ENCODE measurements around the gene ABCC12. TPM values are rescaled to one million over a fixed set of nuclear protein-coding genes. Genes with fewer than 3 reads are reported as not detected.
"Not testable (repeated sequence)": the region's sequence is repeated elsewhere in the genome, so short reads cannot be mapped to it uniquely, and the experiment has no call there.

The ABCC12 gene
- total RNA-seq, 3 donors from 2014 or later, result not detected

GRCh38 chr16:48180868-48181480, 25.2 kb upstream of the ABCC12 start:
- Mint-ChIP-seq H3K9me3 (no peaks in the 10 kb centered on the region), H3K4me3 (no peak overlapping the region), H3K27me3 (ENCODE audit: low read depth) (peaks cover 12% of the 10 kb centered on the region), H3K36me3 (ENCODE audit: insufficient read depth) (no peaks in the 10 kb centered on the region), H3K4me1 (ENCODE audit: low read depth) (no peaks in the 10 kb centered on the region)
- DNase-seq (no peak), ATAC-seq (no peak)

GRCh38 chr16:48176635-48177408, 21.0 kb upstream of the ABCC12 start:
- no peaks in the 10 kb centered on the region for H3K9me3 Mint-ChIP-seq

GRCh38 chr16:48173889-48174288, 18.1 kb upstream of the ABCC12 start:
- H3K4me1 Mint-ChIP-seq (ENCODE audit: low read depth), result no peaks in the 10 kb centered on the region
- H3K4me3 Mint-ChIP-seq, result no peak overlapping the region
- H3K27me3 Mint-ChIP-seq (ENCODE audit: low read depth), result peaks cover 17% of the 10 kb centered on the region
- H3K36me3 Mint-ChIP-seq (ENCODE audit: insufficient read depth), result no peaks in the 10 kb centered on the region
- DNase-seq, result no peak
- no peaks in the 10 kb centered on the region for H3K9me3 Mint-ChIP-seq
- no peak for ATAC-seq

More at GRCh38 chr16:48176635-48177408, 21.0 kb upstream of the ABCC12 start:
- H3K27me3 Mint-ChIP-seq (ENCODE audit: low read depth), result peaks cover 17% of the 10 kb centered on the region
- no peak overlapping the region for H3K4me3 Mint-ChIP-seq
- ATAC-seq, result no peak
- no peaks in the 10 kb centered on the region for H3K36me3 Mint-ChIP-seq (ENCODE audit: insufficient read depth)
- H3K4me1 Mint-ChIP-seq (ENCODE audit: low read depth), result no peaks in the 10 kb centered on the region
- no peak for DNase-seq

GRCh38 chr16:48172682-48173081, 16.9 kb upstream of the ABCC12 start:
- ATAC-seq, result no peak
- H3K36me3 Mint-ChIP-seq (ENCODE audit: insufficient read depth), result no peaks in the 10 kb centered on the region
- no peaks in the 10 kb centered on the region for H3K9me3 Mint-ChIP-seq
- peaks cover 14% of the 10 kb centered on the region for H3K27me3 Mint-ChIP-seq (ENCODE audit: low read depth)
- H3K4me1 Mint-ChIP-seq (ENCODE audit: low read depth), result no peaks in the 10 kb centered on the region
- no peak for DNase-seq
- no peak overlapping the region for H3K4me3 Mint-ChIP-seq

- DNase-seq, result no peak
Measured at GRCh38 chr16:48169896-48170295, 14.1 kb upstream of the ABCC12 start.

GRCh38 chr16:48168075-48168474, 12.3 kb upstream of the ABCC12 start:
- Mint-ChIP-seq H3K4me3 (no peak overlapping the region), H3K4me1 (ENCODE audit: low read depth) (no peaks in the 10 kb centered on the region), H3K36me3 (ENCODE audit: insufficient read depth) (no peaks in the 10 kb centered on the region), H3K9me3 (no peaks in the 10 kb centered on the region), H3K27me3 (ENCODE audit: low read depth) (peaks cover 2% of the 10 kb centered on the region)
- no peak for DNase-seq
- no peak for ATAC-seq

More at GRCh38 chr16:48169896-48170295, 14.1 kb upstream of the ABCC12 start:
- no peak for ATAC-seq
- Mint-ChIP-seq H3K36me3 (ENCODE audit: insufficient read depth) (no peaks in the 10 kb centered on the region), H3K4me3 (no peak overlapping the region), H3K27me3 (ENCODE audit: low read depth) (peaks cover 4% of the 10 kb centered on the region), H3K4me1 (ENCODE audit: low read depth) (no peaks in the 10 kb centered on the region), H3K9me3 (no peaks in the 10 kb centered on the region)

GRCh38 chr16:48166617-48167016, 10.8 kb upstream of the ABCC12 start:
- not testable (repeated sequence) for ATAC-seq; H3K9me3 Mint-ChIP-seq; H3K36me3 Mint-ChIP-seq (ENCODE audit: insufficient read depth)

GRCh38 chr16:48165961-48166578, 10.3 kb upstream of the ABCC12 start:
- Mint-ChIP-seq H3K36me3 (ENCODE audit: insufficient read depth) (no peaks in the 10 kb centered on the region), H3K27me3 (ENCODE audit: low read depth) (peaks cover 6% of the 10 kb centered on the region), H3K4me3 (no peak overlapping the region), H3K9me3 (no peaks in the 10 kb centered on the region), H3K4me1 (ENCODE audit: low read depth) (no peaks in the 10 kb centered on the region)
- ATAC-seq (no peak), DNase-seq (no peak)

More at GRCh38 chr16:48166617-48167016, 10.8 kb upstream of the ABCC12 start:
- DNase-seq; H3K4me3 Mint-ChIP-seq; H3K4me1 Mint-ChIP-seq (ENCODE audit: low read depth); H3K27me3 Mint-ChIP-seq (ENCODE audit: low read depth): not testable (repeated sequence)

- DNase-seq, result peak; percentile 58
- ATAC-seq, result peak; percentile 91
- Mint-ChIP-seq H3K27me3 (ENCODE audit: low read depth) (peaks cover 6% of the 10 kb centered on the region), H3K4me1 (ENCODE audit: low read depth) (no peaks in the 10 kb centered on the region), H3K36me3 (ENCODE audit: insufficient read depth) (no peaks in the 10 kb centered on the region), H3K9me3 (no peaks in the 10 kb centered on the region), H3K4me3 (no peak overlapping the region)
Measured at GRCh38 chr16:48164907-48165715, 9.3 kb upstream of the ABCC12 start.

- ATAC-seq, result no peak
Measured at GRCh38 chr16:48162839-48163410, 7.1 kb upstream of the ABCC12 start.

GRCh38 chr16:48161906-48162305, 6.1 kb upstream of the ABCC12 start:
- Mint-ChIP-seq H3K9me3 (no peaks in the 10 kb centered on the region), H3K4me1 (ENCODE audit: low read depth) (peaks cover 18% of the 10 kb centered on the region), H3K4me3 (no peak overlapping the region), H3K27me3 (ENCODE audit: low read depth) (peaks cover 6% of the 10 kb centered on the region), H3K36me3 (ENCODE audit: insufficient read depth) (no peaks in the 10 kb centered on the region)
- DNase-seq (no peak), ATAC-seq (no peak)

More at GRCh38 chr16:48162839-48163410, 7.1 kb upstream of the ABCC12 start:
- H3K4me3 Mint-ChIP-seq, result no peak overlapping the region
- H3K36me3 Mint-ChIP-seq (ENCODE audit: insufficient read depth), result no peaks in the 10 kb centered on the region
- no peaks in the 10 kb centered on the region for H3K9me3 Mint-ChIP-seq
- DNase-seq, result no peak
- peaks cover 9% of the 10 kb centered on the region for H3K4me1 Mint-ChIP-seq (ENCODE audit: low read depth)
- peaks cover 6% of the 10 kb centered on the region for H3K27me3 Mint-ChIP-seq (ENCODE audit: low read depth)

GRCh38 chr16:48160575-48160974, 4.8 kb upstream of the ABCC12 start:
- Mint-ChIP-seq H3K4me1 (ENCODE audit: low read depth) (peaks cover 21% of the 10 kb centered on the region), H3K4me3 (no peak overlapping the region), H3K27me3 (ENCODE audit: low read depth) (peaks cover 11% of the 10 kb centered on the region), H3K9me3 (no peaks in the 10 kb centered on the region), H3K36me3 (ENCODE audit: insufficient read depth) (no peaks in the 10 kb centered on the region)
- DNase-seq, result no peak
- no peak for ATAC-seq

GRCh38 chr16:48158296-48158695, 2.5 kb upstream of the ABCC12 start:
- H3K4me3 Mint-ChIP-seq, result peak overlapping the region; percentile 5
- peaks cover 21% of the 10 kb centered on the region for H3K4me1 Mint-ChIP-seq (ENCODE audit: low read depth)
- DNase-seq (no peak), ATAC-seq (peak; percentile 89 to 90)
- no peaks in the 10 kb centered on the region for H3K9me3 Mint-ChIP-seq
- no peaks in the 10 kb centered on the region for H3K36me3 Mint-ChIP-seq (ENCODE audit: insufficient read depth)
- peaks cover 11% of the 10 kb centered on the region for H3K27me3 Mint-ChIP-seq (ENCODE audit: low read depth)

GRCh38 chr16:48157794-48158193, 2.0 kb upstream of the ABCC12 start:
- H3K4me3 Mint-ChIP-seq, result no peak overlapping the region
- H3K36me3 Mint-ChIP-seq (ENCODE audit: insufficient read depth), result no peaks in the 10 kb centered on the region
- DNase-seq (no peak), ATAC-seq (peak; percentile 49)
- peaks cover 21% of the 10 kb centered on the region for H3K4me1 Mint-ChIP-seq (ENCODE audit: low read depth)
- H3K27me3 Mint-ChIP-seq (ENCODE audit: low read depth), result peaks cover 7% of the 10 kb centered on the region
- H3K9me3 Mint-ChIP-seq, result no peaks in the 10 kb centered on the region

Measured in activated T-cell treated with anti-CD3 and anti-CD28 coated beads, Interleukin-2, amount 50 U/mL, for 4 hours (primary cell).